ENCODE results near the gene ADGRA1. TPM values are rescaled to one million over a fixed set of nuclear protein-coding genes. Genes with fewer than 3 reads are reported as not detected.
A peak's percentile ranks its signal among the peaks of the same experiment; 100 is the strongest.

Gene ADGRA1
- total RNA-seq, 4 donors from 2014 or later, result 0.07 to 1.0 TPM; not detected in 2

DNA sequence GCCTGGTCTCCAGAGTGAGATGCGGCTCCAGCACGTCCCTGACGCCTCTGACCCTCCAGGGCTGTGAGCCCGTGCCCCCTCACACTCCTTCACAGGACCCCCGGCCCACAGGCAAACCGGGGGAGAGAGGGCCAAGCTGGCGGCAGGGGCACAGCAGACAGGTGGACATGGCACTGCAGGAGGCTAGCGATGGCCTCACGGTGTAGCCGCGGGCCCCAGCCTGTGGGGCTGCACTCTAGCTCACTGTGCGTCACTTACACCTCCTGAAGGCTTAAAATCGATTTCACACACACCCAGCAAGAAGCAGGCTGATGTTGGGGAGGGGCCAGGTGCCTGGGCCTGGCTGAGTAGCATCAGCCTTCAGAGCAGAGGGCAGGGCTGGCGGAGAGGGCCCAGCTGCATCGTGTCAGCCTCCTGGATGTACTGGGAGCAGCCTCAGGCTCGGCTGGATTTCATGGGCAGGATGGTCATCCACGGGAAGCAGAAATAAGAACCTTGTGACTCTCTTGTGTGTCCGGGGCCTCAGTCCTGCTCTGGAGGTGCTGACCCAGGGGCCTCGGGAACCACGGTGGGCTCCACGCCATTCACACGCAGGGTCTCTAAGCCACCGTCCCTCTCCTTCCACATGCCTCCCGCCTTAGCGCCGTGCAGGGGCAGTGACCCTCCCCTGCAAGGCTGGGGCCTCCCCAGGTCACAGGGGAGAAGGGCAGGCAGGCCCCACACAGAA is 52.9 kb downstream of the ADGRA1 start:
- Histone ChIP-seq H3K27me3 (no peaks in the 10 kb centered on the region), H3K4me3 (no peak overlapping the region), H3K36me3 (no peaks in the 10 kb centered on the region), H3K4me1 (no peaks in the 10 kb centered on the region), H3K27ac (no peak overlapping the region), H3K9me3 (no peaks in the 10 kb centered on the region)
- peak; percentile 7 to 8 for DNase-seq
- intact Hi-C loops (cut with DNase I; ENCODE audit: low total_unique reads), result no loop called here
- TF ChIP-seq, protein P1, sequence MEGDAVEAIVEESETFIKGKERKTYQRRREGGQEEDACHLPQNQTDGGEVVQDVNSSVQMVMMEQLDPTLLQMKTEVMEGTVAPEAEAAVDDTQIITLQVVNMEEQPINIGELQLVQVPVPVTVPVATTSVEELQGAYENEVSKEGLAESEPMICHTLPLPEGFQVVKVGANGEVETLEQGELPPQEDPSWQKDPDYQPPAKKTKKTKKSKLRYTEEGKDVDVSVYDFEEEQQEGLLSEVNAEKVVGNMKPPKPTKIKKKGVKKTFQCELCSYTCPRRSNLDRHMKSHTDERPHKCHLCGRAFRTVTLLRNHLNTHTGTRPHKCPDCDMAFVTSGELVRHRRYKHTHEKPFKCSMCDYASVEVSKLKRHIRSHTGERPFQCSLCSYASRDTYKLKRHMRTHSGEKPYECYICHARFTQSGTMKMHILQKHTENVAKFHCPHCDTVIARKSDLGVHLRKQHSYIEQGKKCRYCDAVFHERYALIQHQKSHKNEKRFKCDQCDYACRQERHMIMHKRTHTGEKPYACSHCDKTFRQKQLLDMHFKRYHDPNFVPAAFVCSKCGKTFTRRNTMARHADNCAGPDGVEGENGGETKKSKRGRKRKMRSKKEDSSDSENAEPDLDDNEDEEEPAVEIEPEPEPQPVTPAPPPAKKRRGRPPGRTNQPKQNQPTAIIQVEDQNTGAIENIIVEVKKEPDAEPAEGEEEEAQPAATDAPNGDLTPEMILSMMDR (IDR thresholded peaks at IDR 0.05), result no peak
- no peak for TF ChIP-seq POLR2A (IDR thresholded peaks at IDR 0.05)

DNA sequence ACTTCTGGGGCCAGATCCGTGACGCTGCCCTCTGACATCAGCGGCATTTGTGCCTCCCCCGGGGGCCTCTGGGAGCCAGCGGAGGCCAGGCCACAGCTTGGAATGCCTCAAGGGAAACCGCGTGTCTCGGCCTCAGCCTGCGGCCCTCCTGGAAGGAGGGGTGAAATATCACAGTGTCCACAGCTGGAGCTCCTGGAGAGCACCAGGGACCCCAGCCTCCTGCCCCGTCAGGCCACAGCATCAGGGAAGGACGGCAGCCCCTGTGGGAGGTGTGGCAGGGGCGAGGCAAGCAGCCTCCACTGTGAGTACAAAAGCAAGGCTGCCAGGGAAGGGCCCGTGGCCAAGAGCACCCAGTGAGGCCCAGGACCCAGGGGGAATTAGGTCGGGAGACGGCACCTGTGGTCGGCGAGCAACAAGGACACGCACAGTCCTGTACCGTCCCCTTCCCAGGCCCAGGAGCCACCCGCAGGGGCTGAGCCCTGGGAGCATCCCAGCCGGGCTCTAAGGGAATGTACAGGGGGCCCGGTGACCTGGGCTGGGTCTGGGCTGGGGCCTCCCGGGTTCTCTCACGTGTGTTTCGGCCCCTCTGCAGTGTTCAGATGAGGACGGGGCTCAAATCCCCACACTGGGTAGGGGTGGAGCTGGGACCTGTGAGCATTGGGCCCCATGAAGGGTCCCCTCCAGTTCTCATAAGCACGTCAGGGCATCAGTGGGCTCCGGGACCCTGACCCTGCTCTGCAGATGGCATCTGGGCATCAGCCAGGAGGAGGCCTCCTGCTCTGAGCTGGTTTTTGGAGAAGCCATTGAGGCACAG is 53.6 kb downstream of the ADGRA1 start:
- Histone ChIP-seq H3K27me3 (no peaks in the 10 kb centered on the region), H3K9me3 (no peaks in the 10 kb centered on the region), H3K27ac (no peak overlapping the region), H3K4me1 (no peaks in the 10 kb centered on the region), H3K36me3 (no peaks in the 10 kb centered on the region), H3K4me3 (no peak overlapping the region)
- peak; percentile 7 to 9 for DNase-seq
- intact Hi-C loops (cut with DNase I; ENCODE audit: low total_unique reads), result no loop called here
- TF ChIP-seq, protein P1 (IDR thresholded peaks at IDR 0.05), result no peak
- TF ChIP-seq POLR2A (IDR thresholded peaks at IDR 0.05), result no peak

DNA sequence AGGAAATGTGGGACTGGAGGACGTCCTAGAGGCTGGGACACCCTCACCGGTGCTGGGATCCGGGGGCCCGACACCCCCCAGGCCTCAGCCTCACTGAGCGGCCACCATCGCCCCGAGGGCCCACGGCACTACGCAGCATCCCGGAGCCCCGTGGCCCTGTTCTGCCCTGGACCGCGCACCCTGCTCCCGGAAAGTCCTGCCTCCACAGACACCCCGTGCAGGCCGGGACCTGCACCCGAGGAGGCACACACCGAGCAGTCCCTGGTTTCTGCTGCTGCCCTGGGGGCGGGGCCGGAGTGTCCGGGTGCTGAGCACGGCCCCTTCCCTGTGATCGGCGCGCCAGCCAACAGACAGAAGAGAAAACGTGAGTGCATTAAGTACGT is 54.2 kb downstream of the ADGRA1 start:
- no peak overlapping the region for H3K4me3 ChIP-seq
- H3K9me3 ChIP-seq, result no peaks in the 10 kb centered on the region
- H3K4me1 ChIP-seq, result no peaks in the 10 kb centered on the region
- no peak for TF ChIP-seq POLR2A (IDR thresholded peaks at IDR 0.05)
- TF ChIP-seq, protein P1 (IDR thresholded peaks at IDR 0.05), result no peak
- peak; percentile 6 to 7 for DNase-seq
- no peaks in the 10 kb centered on the region for H3K36me3 ChIP-seq
- intact Hi-C loops (cut with DNase I; ENCODE audit: low total_unique reads), result no loop called here
- no peak overlapping the region for H3K27ac ChIP-seq
- H3K27me3 ChIP-seq, result no peaks in the 10 kb centered on the region

DNA sequence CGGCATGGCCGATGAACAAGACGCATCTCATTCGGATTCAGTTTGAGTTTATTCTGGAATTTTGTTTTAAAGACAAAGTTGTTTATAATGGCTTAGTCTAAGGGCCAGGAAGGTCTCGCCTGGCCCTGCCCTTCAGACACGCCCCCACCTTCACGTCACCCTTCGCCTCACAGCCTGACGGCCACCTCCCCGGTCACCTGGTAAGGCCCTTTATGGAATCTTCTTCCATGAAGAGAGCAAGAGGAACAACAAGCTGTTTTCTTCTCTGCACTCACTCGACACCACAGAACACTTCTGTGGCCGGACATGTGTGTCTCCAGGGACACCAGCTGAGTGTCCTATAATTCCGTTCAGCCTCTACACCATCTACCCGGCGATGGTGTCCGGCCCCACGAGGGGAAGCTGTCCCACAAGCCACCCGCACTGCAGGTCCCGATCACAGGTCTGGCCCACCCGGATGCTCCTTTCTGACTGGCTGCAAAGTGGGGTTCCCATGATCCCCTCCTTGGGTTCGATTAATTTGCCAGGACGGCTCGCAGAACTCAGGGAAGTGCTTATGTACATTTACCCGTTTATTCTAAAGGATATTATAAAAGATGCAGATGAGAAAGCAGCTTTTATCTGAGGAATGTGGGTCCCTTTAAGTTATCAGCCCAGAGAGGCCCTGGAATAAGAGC is 54.9 kb downstream of the ADGRA1 start:
- DNase-seq, result peak; percentile 6 to 8
- TF ChIP-seq, protein P1 (IDR thresholded peaks at IDR 0.05), result no peak
- no peak for TF ChIP-seq POLR2A (IDR thresholded peaks at IDR 0.05)
- no peaks in the 10 kb centered on the region for H3K4me1 ChIP-seq
- H3K36me3 ChIP-seq, result no peaks in the 10 kb centered on the region
- no peak overlapping the region for H3K27ac ChIP-seq
- no peak overlapping the region for H3K4me3 ChIP-seq
- intact Hi-C loops (cut with DNase I; ENCODE audit: low total_unique reads), result no loop called here
- H3K9me3 ChIP-seq, result no peaks in the 10 kb centered on the region
- no peaks in the 10 kb centered on the region for H3K27me3 ChIP-seq

DNA sequence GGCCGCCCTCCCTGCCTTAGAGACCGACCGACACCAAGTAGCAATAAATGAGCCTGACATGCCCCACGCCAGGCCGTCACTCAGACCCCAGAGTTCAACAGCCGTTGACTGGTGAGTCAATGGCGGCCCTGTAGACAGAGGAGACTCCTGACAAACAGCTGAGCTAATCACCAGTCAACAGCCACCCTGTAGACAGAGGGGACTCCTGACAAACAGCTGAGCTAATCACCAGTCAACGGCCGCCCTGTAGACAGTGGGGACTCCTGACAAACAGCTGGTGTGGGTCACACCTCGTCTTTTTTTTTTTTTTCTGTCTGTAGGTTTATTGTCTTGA is 55.4 kb downstream of the ADGRA1 start:
- no peak overlapping the region for H3K27ac ChIP-seq
- TF ChIP-seq POLR2A (IDR thresholded peaks at IDR 0.05), result no peak
- TF ChIP-seq, protein P1 (IDR thresholded peaks at IDR 0.05), result no peak
- no peaks in the 10 kb centered on the region for H3K9me3 ChIP-seq
- no peaks in the 10 kb centered on the region for H3K27me3 ChIP-seq
- no peaks in the 10 kb centered on the region for H3K36me3 ChIP-seq
- peak in 1 of 2 donors; percentile 5 for DNase-seq
- H3K4me3 ChIP-seq, result no peak overlapping the region
- intact Hi-C loops (cut with DNase I; ENCODE audit: low total_unique reads), result no loop called here
- no peaks in the 10 kb centered on the region for H3K4me1 ChIP-seq
